KG1 (cell line): ENCODE data around the gene MAPK4.
"Not testable (repeated sequence)": the region's sequence is repeated elsewhere in the genome, so short reads cannot be mapped to it uniquely, and the experiment has no call there.

ENCODE experiments used
- DNase-seq: peaks from one replicate; lab custom pipeline; 2025; lab: John Stamatoyannopoulos, UW

The MAPK4 gene

DNA sequence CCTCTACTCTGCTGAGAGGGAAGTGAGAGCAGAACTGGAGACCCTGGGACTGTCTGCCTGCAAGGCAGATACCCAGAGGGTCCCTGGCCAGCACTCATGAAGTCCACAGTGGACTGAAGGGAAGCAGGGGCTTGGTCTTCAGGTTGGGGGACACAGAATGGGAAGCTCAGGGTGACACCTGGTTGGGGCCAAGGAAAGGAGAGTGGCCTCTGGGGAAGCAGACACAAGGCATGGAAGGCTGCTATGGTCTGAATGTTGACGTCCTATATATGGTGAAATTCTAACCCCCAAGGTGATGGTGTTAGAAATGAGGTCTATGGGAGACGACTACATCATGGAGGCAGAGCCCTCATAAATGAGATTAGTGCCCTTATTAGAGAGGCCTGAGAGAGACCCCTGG is 190.7 kb downstream of the MAPK4 start:
- DNase-seq = no peak

DNA sequence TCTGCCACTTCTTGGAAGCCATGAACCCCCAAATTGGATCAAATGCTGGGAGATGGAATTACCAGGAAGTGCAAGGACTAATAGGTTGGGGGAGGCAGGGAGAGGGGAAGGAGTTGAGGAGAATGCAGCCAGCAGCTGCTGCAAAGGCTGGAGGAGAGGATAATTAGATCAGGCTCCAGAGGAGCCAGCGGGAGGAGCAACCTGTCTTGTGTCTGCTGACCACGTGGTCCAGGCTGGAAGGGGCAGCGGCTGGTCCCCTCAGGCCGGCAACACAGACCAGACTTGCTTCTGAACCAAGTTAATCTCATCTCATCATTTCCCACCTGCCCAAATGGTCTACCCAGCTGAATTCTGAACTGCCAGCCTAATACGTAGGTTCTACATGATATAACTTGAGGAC is 191.6 kb downstream of the MAPK4 start:
- no peak for DNase-seq

DNA sequence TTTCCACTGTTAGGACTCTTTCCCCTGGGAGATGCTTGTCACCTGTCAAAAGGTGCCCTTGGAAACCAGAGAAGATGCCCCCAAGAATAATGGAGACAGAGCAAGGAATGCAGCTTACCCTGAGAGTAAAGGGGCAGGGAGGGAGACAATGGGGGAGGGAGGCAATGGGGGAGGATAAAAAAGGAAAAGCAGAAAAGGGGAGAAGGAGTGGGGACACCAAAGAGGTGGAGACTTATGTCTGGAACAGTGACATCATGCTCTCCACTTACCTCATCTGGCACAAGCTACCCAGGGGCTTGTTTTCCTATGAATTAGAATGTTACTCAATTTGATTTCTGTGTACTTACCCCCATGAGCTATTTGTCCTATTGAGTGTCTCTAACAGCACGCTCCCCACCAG is 192.1 kb downstream of the MAPK4 start:
- no peak for DNase-seq

DNA sequence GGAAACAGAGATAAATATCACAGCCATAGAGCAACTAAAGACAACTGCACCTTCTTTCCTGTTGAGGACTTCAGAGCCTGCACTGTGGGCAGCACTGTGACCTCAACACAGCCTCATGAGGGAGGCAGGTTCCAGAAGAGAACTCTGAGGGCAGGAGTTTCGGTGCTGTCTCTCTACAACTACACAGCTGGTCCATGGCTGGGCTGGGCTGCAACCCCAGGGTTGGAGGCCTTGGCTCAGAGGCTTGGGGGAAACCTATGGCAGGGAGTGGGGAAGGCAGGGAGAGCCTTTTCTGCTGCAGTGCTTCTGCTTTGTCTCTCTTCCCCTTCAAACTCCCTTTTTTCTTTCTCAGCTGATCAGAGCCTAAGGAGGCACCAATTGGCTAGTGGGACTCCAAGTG is 193.4 kb downstream of the MAPK4 start:
- DNase-seq = no peak

DNA sequence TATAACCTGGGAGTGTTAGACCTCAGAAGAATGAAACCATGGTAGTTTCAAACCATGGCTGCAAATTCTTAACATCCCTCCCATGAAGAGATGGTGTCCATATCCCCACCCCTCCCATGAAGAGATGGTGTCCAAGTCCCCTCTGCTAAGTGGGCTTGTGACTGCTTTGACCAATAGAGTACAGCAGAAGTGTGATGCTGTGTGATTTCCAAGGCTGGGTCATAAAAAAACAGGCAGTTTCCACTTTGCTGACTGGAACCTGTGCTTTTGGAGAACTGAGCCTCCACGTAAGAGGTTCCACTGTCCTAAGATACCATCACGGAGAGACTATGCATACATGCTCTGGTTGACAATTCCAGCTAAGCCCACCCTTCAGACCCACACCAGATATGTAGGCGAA is 194.4 kb downstream of the MAPK4 start:
- no peak for DNase-seq

DNA sequence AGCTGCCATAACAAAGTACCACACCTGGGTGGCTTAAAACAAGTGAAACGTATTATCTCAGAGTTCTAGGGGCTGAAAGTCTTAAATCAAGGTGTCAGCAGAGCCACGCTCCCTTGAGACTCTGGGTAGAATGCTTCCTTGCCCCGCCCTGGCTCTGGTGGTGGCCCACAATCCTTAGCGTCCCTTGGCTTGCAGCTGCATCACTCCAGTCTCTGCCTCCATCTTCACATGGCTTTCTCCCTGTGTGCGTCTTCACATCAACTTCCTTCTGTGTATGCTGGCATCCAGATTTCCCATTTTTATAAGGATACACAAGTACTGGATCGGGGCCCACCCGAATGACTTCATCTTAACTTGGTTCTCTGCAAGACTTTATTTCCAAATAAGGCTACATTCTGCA is 197.5 kb downstream of the MAPK4 start:
- no peak for DNase-seq

DNA sequence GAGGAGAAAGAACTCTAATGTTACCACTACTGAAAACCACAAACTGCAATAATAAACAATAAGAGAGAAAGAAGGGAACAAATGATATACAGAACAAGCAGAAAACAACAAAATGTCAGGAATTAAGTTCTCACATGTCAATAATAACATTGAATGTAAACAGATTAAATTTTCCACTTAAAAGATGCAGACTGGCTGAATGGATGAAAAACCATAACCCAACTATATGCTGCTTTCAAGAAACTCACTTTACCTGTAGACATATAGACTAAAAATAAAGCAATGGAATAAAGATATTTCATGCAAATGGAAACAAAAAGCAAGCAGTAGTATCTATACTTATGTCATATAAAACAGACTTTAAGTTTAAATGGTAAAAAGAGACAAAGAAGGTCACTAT is 209.6 kb downstream of the MAPK4 start:
- DNase-seq = no peak

DNA sequence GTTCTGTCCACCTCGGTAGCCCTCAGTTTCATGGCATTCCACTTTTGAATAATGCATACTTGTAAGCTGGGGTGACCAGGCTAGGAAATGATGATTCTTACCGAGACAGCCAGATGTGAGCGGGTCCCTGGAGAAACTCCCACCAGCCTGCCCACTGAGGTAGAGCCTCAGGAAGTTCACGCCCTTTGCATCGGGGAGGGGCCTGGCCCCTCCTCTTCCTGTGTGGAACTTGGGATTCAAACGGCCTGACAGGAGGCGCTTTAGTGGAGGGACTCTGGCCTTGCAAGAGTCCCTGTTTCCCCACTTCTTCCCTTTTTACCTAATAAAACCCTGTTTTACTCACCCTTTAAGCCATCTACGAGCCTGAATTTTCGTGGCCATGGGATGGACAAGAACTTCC is 215.3 kb downstream of the MAPK4 start:
- DNase-seq = no peak

DNA sequence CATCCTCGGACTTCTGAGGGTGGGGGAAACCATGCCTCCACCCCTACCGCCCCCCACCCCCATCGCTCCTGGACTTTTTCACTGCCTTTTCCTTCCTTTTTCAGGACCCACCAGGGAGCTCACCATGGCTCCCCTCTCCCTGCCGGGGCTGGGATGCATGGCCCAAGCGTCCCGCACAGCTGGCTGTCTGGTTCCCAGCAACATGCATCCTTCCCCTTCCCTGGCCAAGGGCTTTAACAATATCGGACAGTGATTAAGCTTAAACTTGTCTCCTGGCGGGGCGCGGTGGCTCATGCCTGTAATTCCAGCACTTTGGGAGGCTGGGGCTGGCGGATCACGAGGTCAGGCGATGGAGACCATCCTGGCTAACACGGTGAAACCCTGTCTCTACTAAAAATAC is 215.8 kb downstream of the MAPK4 start:
- DNase-seq = no peak

DNA sequence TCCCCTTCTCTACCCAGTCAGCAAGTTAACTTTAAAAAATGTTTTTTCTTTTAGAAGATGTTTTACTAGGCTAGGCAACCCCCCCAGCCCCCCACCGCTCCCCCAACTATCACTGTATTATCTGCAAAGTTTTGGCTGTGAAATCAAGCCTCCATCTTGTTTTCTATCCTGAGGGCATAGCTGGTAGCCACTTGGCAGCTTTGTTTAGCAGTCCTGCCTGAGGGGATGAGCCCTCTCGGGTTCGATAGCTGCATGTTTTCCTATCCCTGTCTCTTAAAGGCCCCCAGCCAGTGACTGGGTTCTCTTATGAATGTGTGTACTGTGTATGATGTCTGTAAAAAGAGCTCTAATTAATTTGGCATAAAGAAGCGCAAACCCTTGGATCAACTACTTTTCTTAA is 216.5 kb downstream of the MAPK4 start:
- no peak for DNase-seq

DNA sequence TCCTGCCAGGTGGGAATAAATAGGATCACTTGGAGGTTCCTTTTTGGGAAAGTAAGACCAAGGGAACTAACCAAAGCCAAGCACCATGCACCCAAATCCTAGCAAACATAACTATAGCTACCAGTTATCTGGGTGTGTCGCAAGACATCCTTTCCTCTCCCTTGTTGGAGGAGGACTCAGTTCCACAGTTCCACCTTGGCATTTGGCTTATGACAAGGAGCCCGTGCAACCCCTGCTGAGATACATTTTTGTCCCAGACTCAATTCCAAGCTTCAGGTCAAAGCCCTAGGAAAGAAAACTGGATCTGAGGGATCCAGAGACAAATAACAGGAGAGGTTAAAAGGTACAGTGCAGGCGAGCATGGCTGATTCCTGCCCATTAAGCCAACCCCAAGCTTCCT is 219.1 kb downstream of the MAPK4 start:
- DNase-seq = not testable (repeated sequence)
